Measurements from ENCODE around the gene RNF26. TPM values are rescaled to one million over a fixed set of nuclear protein-coding genes. Genes with fewer than 3 reads are reported as not detected.

The RNF26 gene
- total RNA-seq, 1 experiment from 2014 or later = 92.7 TPM

DNA sequence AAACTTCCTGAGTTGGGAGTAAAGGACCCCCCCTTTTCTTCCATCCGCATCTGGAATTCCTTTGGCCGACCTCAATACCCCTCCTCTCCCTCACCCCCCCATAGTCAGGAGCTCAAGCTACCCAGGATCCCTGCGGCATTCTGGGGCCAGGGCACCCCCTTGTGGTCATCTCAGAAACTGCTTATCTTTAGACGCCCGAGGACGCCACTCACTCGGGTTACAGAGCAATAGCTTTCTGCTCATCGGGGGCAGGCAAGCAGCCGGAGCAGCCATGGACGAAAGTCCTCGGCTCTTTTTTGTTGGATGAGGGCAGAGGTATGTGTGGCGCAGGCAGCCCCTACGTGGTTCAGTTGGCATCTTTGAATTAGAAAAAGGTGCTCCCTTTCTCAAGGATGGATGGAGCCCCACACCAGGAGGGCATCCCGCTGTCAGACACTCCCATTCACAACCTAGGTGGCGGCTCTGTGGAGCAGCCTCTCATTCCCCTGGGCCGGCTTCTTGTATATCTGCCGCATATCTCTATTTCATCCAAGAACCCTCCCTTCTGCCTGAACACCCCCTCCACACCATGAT, 4.1 kb downstream of the RNF26 start:
- no peaks in the 10 kb centered on the region for H3K9me3 ChIP-seq
- H3K36me3 ChIP-seq (ENCODE audit: control insufficient read depth, insufficient read depth, low read length) = 0 out of 2 replicates have a peak, but pooled peaks cover 1% of the 10 kb centered on the region
- H3K27me3 ChIP-seq (replicated peaks; ENCODE audit: control insufficient read depth, insufficient read depth, low read length) = no peaks in the 10 kb centered on the region; the same call in 1 of the 2 replicates
- no peaks in the 10 kb centered on the region for H3K9me3 Mint-ChIP-seq (ENCODE audit: unreplicated experiment)
- H3K36me3 Mint-ChIP-seq (ENCODE audit: insufficient read depth, unreplicated experiment) = peaks cover 22% of the 10 kb centered on the region
- peaks cover 3% of the 10 kb centered on the region for H3K27me3 Mint-ChIP-seq (ENCODE audit: insufficient read depth, unreplicated experiment)
- peak overlapping the region; percentile 69 for H3K4me3 Mint-ChIP-seq (ENCODE audit: unreplicated experiment)
- peaks cover 29% of the 10 kb centered on the region for H3K4me1 Mint-ChIP-seq (ENCODE audit: low read depth, unreplicated experiment)
- POLR2A ChIA-PET = interaction anchor here (0.5 to 1.6 kb wide), 7 partner anchors 14 to 1291 kb away, joined by 3 to 18 read pairs (median 4); no protein-coding TSS in a partner anchor
- H3K4me3 ChIP-seq (ENCODE audit: low read depth, low read length) = no peak overlapping the region
- no peak overlapping the region for H3K27ac Mint-ChIP-seq (ENCODE audit: unreplicated experiment)
- CTCF ChIA-PET = interaction anchor here (0.5 to 7.8 kb wide), 38 partner anchors 10 to 1846 kb away, joined by 3 to 220 read pairs (median 7); partner anchors contain the start of genes CBL, DPAGT1, HINFP and MCAM
- peaks cover 37% of the 10 kb centered on the region for H3K4me1 ChIP-seq
- no TSS peak for BruUV-seq (replicated peaks)
- TF ChIP-seq, protein P1, sequence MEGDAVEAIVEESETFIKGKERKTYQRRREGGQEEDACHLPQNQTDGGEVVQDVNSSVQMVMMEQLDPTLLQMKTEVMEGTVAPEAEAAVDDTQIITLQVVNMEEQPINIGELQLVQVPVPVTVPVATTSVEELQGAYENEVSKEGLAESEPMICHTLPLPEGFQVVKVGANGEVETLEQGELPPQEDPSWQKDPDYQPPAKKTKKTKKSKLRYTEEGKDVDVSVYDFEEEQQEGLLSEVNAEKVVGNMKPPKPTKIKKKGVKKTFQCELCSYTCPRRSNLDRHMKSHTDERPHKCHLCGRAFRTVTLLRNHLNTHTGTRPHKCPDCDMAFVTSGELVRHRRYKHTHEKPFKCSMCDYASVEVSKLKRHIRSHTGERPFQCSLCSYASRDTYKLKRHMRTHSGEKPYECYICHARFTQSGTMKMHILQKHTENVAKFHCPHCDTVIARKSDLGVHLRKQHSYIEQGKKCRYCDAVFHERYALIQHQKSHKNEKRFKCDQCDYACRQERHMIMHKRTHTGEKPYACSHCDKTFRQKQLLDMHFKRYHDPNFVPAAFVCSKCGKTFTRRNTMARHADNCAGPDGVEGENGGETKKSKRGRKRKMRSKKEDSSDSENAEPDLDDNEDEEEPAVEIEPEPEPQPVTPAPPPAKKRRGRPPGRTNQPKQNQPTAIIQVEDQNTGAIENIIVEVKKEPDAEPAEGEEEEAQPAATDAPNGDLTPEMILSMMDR (IDR thresholded peaks at IDR 0.05; ENCODE audit: insufficient read depth in 1 of 2, low read depth in 1 of 2, low read length in 1 of 2, severe bottlenecking in 1 of 2, unreplicated experiment in 1 of 2) = peak; percentile 91 to 96
- intact Hi-C loops (cut with micrococcal nuclease; ENCODE audit: unreplicated experiment) = loop anchor here (1.0 kb wide), 3 partner anchors 17 to 36 kb away; no protein-coding TSS in a partner anchor
- peak in 1 of 2 experiments; percentile 90 for DNase-seq

DNA sequence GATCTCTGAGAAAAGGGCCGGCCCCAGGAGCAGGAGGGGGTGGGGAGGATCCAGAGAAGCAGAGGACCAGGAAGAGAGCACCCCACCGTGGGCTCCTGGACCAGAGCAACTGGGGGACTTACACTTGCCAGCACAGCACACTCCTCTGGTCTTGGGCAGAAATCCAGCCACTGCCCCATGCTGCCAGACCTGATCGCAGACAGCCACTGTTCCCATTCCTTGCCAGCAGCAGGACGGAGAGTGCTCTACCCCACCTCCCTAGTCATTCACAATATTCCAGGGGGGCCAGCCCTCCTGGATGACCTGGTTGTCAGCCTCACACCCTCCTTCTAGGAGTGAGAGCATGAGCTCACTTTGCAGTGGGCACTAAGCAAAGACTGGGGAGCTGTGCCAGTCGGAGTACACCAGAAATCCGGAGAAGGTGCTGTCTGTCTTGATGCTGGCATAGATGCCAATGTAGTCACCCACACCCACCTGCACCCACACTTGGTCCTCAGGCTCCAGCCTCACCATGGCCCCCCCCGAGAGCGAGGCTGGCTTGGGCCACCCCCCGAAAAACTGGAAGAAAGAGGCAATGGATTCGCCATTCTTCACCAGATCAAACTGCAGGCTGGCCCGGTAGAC, 4.8 kb downstream of the RNF26 start:
- H3K27me3 ChIP-seq (replicated peaks; ENCODE audit: control insufficient read depth, insufficient read depth, low read length) = no peaks in the 10 kb centered on the region; the same call in 1 of the 2 replicates
- no TSS peak for BruUV-seq (replicated peaks)
- Mint-ChIP-seq H3K4me3 (ENCODE audit: unreplicated experiment) (peak overlapping the region; percentile 69), H3K4me1 (ENCODE audit: low read depth, unreplicated experiment) (peaks cover 29% of the 10 kb centered on the region), H3K27me3 (ENCODE audit: insufficient read depth, unreplicated experiment) (peaks cover 3% of the 10 kb centered on the region), H3K9me3 (ENCODE audit: unreplicated experiment) (no peaks in the 10 kb centered on the region), H3K36me3 (ENCODE audit: insufficient read depth, unreplicated experiment) (peaks cover 18% of the 10 kb centered on the region), H3K27ac (ENCODE audit: unreplicated experiment) (no peak overlapping the region)
- ChIA-PET POLR2A (interaction anchor here (1.2 to 1.6 kb wide), 3 partner anchors 22 to 29 kb away, joined by 3 to 7 read pairs (median 4); no protein-coding TSS in a partner anchor), CTCF (interaction anchor here (0.5 to 7.8 kb wide), 28 partner anchors 8 to 966 kb away, joined by 3 to 220 read pairs (median 8); partner anchors contain the start of genes CBL, HINFP, MCAM and NHERF4)
- peaks cover 37% of the 10 kb centered on the region for H3K4me1 ChIP-seq
- intact Hi-C loops (cut with micrococcal nuclease; ENCODE audit: unreplicated experiment) = loop anchor here (1.0 kb wide), 3 partner anchors 18 to 35 kb away; no protein-coding TSS in a partner anchor
- no peak for DNase-seq
- 0 out of 2 replicates have a peak, but pooled peaks cover 1% of the 10 kb centered on the region for H3K36me3 ChIP-seq (ENCODE audit: control insufficient read depth, insufficient read depth, low read length)
- TF ChIP-seq, protein P1 (IDR thresholded peaks at IDR 0.05; ENCODE audit: insufficient read depth in 1 of 2, low read depth in 1 of 2, low read length in 1 of 2, severe bottlenecking in 1 of 2, unreplicated experiment in 1 of 2) = no peak
- peak overlapping the region; percentile 45; the same call in 1 of the 2 replicates for H3K4me3 ChIP-seq (ENCODE audit: low read depth, low read length)
- no peaks in the 10 kb centered on the region for H3K9me3 ChIP-seq

Data from Caco-2 (cell line).